Stimulated activated CD4-positive, alpha-beta T cell treated with anti-CD3 and anti-CD28 coated beads, Interleukin-2, amount 100 ng/mL, for 24 hours (primary cell): ENCODE data around the gene LRRC47.
"Not testable (repeated sequence)": the region's sequence is repeated elsewhere in the genome, so short reads cannot be mapped to it uniquely, and the experiment has no call there.

Source experiments
- DNase-seq, 2 donors: peaks; one replicate each; pipeline ENCODE4 v3.0.0-alpha.2; 2020

The LRRC47 gene

GRCh38 chr1:3771108-3772026 is 24.9 kb downstream of the LRRC47 start:
- DNase-seq = peak in 1 of 2 donors; percentile 11

DNA sequence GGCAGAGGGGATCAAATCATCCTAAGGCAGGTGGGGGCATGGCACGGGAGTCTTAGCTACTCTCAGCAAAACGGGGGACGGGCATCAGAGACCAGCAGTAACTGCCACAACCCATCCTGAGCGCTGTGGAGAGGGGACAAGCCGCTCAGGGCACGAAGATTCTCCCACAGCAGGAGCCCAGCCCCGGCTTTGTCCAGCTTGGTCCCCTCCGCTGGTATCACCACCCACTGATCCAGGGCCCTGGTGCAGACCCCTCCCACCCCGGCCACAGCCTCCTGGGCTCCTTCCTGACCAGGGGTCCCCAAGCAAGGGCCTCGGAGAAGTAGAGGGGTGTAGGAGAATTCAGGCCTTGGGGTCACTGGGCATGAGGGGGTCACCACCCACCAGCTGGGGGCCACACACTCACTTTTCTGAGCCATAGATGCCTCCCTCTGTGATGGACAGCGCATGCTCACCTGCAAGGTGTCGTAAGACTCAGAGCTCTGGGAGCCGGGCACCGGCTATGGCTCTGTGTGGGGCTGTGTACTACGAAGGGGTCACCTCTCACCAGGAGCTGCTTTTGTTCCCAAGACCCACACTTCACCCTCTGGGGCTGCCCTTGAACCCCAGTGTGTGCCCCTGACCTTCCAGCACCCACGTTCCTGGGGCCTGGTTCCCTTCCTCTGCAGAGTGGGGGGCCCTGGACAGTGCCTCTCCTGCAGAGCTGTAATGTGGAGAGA is 26.1 kb downstream of the LRRC47 start:
- no peak for DNase-seq

DNA sequence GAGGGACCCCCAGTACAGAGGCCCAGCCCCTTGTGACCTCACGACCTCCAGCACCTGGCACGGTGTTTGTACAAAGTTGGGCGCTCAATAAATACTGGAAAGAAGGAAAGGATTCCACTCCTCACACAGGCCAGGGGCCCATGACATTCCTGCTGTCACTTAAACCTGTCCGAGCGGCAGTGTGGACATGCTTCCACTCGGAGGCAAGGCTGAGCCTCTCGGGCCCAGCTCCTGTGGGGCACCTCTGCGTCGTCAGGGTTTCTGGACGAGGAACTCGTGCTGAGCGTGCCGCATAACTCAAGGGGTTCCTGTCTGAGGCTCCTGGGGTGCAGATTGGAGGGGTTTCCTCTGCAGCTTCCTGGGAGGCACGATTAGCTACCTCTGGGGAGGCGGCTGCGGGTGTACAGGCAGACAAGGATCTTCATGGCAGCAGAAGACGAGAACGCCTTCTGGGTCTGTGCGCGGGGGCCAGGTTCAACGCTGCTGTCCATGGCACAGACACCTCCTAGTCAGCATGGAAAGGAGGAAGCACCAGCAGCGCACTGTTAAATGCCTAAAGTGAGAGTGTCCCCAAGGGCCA is 27.4 kb downstream of the LRRC47 start:
- DNase-seq = no peak

- no peak for DNase-seq
These were observed 28.9 kb downstream of the LRRC47 start for GRCh38 chr1:3767328-3767925.

DNA sequence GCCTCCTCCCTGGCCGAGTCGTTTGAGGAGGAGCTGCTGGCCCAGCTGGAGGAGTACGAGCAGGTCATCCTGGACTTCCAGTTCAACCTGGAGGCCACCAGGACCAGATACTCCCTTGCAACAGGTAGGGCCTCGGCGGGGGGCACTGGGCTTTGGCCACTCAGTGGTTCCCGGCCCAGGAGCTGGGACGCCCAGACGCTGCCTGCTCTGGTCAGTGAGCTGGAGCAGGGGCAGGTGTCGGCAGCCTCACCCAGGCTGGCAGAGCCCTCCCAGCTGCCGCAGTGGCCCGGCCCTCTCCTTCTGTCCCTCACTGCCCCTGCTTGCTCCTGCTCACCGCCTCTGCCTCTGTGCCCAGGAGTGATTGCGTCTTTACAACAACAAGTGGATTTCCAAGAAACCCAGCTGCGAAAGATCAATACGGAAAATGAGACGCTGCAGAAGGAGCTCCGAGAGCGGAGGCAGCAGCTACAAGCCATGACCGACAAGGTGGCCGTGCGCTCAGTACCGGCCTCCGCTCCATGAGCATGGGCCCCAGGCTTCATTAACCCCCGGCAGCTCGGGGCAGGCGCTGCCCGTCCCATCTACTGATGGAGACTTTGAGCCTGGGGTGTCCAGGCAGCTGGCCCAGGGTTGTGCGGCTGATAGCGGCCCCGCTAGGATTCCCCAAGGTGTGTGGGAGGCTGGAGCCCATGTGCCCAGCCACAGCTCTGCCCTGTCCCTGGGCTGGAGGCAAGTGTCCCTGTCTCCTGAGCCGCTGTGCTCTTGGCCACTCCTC is 32.8 kb downstream of the LRRC47 start:
- DNase-seq = no peak

GRCh38 chr1:3762873-3763228 is 33.4 kb downstream of the LRRC47 start:
- DNase-seq = no peak

GRCh38 chr1:3762151-3762872 is 34.0 kb downstream of the LRRC47 start:
- no peak for DNase-seq

DNA sequence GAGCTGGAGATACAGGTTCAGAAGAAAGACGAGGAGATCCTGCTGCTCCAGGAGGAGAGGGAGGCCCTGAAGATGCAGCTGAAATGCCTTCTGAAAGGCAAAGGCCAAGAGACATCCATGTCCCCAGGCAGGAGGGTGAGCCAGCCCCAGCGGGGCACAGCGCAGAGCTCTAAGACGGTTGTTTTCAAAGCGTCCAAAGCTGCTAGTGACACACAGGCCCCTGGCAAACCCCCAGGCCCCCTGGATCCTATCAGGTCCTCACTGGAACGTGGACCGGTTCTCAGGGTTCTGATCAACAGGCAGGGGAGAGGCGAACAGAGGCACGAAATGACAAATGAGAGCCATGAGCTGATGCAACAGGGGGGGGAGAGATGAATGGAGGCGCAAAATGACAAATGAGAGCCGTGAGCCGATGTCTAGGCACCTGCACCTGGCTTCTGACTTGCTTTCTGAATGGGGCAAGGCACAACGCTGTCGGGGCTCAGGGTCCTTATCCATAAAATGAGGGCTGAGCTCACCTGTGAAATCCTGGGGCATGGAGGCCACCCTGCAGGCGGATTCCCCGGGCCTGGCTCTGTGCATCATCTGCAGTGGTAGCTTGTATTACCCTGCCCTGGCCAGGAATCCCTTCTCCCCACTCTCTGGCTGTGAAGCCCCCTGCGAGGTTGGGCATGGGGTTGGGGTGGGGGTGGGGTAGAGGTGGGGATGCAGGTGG is 34.8 kb downstream of the LRRC47 start:
- no peak for DNase-seq

GRCh38 chr1:3759796-3760195 is 36.5 kb downstream of the LRRC47 start:
- no peak for DNase-seq

DNA sequence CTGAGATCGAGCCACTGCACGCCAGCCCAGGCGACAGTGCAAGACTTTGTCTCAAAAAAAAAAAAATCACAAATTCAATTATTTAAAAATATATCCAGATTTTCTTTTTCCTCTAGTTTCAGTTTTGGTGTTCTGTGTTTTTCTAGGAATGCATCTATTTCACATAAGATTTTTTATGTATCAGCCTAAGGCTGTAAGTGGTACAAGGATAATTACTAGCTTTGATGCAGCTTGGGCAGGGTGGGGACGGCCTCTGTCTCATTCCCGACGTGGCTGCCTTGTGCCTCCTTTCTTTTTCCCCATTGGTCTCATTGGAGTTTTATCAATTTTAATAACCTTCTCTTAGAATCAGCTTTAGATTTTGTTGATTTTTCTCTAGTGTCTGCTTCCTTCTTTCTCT is 37.1 kb downstream of the LRRC47 start:
- DNase-seq = no peak

GRCh38 chr1:3756394-3756793 is 39.9 kb downstream of the LRRC47 start:
- DNase-seq = no peak

- DNase-seq = no peak
These were observed 42.4 kb downstream of the LRRC47 start for GRCh38 chr1:3753656-3754454.

DNA sequence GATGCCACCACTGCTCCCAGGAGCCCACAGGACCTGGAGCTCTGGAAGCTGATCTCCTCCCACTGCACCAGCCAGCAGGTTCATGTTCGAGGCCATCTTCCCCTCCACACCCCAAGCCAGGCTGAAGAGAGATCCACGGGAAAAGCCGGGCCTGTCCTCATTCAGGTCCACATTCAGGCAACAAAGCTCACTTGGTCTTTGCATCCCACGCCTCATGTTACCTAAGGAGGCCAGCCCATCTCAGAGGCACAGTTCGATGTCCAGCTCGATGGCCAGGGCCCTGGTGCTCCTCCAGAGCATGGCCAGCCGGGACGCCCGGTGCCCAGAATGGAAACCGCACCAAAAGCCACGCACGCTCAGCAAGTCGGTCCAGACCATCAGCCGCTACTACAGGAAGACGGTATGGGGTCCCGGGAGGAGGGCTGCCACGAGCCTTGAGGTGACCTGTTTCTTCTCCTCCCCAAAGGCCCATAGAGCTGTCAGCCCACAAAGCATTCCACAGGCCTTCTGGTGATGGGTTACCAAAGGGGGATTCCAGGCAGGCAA is 43.8 kb downstream of the LRRC47 start, which contains the start of gene CCDC27:
TSS of gene CCDC27 (plus strand) at position 51 of the 546 bp plus-strand sequence. CDS start at position 83, 32 bp downstream.
- DNase-seq = no peak

DNA sequence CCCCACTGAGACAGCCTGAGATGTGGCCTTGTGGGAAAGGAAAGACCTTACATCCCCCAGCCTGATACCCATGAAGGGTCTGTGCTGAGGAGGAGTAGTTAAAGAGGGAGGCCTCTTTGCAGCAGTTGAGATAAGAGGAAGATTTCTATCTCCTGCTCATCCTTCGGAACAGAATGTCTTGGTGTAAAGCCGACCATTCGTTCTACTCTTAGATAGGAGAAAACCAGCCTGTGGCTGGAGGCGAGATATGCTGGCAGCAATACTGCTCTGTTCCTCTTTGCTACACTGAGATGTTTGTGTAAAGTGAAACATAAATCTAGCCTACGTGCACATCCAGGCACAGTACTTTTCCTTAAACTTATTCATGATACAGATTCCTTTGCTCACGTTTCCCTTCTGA is 45.6 kb downstream of the LRRC47 start:
- no peak for DNase-seq

DNA sequence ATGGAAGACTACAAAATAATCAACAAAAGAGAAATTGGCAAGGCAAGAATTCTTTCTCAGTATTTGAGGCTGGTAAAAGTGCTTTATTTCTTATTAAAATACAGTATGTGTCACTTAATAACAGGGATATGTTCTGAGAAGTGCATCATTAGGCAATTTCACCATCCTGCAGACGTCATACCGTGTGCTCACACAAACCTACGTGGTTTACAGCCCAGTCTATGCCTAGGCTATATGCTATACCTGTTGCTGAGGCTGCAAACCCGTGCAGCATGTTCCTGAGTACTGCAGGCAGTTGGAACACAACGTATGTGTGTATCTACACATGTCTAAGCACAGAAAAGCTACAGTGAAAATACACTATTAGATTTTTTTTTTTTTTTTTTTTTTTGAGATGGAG is 46.8 kb downstream of the LRRC47 start:
- DNase-seq = no peak

DNA sequence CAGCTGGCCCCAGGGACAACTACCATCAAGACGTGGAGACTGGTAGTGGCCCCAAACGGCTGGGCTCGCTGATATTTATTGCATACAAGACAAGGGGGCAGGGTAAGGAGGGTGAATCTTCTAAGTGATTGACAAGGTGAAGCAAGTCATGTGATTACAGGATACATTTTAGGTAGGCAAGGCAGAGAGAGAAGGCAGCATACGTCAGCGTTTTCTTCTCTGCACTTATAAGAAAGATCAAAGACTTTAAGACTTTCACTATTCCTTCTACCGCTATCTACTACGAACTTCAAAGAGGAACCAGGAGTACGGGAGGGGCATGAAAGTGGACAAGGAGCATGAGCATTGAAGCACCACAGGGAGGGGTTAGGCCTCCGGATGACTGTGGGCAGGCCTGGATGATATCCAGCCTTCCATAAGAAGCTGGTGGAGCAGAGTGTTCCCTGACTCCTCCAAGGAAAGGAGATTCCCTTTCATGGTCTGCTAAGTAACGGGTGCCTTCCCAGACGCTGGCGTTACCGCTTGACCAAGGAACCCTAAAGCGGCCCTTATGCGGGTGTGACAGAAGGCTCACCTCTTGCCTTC is 47.9 kb downstream of the LRRC47 start:
- not testable (repeated sequence) for DNase-seq

GRCh38 chr1:3747903-3748302 is 48.4 kb downstream of the LRRC47 start:
- no peak for DNase-seq

- DNase-seq = no peak
These were observed 48.8 kb downstream of the LRRC47 start for GRCh38 chr1:3747522-3747848.

- DNase-seq = peak; percentile 91 to 96
These were observed 49.3 kb downstream of the LRRC47 start for GRCh38 chr1:3746830-3747521.
